ENCODE data around the gene PRPF38A.

The PRPF38A gene

DNA sequence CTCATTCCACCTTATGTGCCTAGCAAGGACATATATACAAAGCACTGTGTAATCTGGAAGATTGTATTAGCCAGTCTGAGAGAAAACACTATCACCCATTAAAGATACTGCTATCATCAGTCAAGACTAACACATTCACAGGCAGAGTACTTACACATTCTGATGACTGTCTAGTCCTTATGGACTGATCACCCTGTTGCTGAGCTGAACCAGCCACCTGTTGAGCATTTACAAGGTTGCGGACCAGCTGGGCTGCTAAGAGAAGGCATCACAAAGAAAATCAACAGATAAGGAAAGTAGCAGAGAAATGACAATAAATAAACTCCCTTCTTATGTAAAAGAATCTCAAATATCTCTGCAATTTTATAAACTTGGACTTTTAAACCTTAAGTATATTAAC lies 30.8 kb downstream of the PRPF38A start:
- H3K4me3 ChIP-seq (ENCODE audit: low read depth, low read length), result no peak overlapping the region
- TF ChIP-seq CTCF (IDR thresholded peaks at IDR 0.05; ENCODE audit: insufficient read depth, low read length, missing control alignments), result no peak
- DNase-seq (ENCODE audit: low read depth, low spot score), result no peak
- CTCF ChIA-PET, result no interaction called here
- POLR2A ChIA-PET, result no interaction called here

DNA sequence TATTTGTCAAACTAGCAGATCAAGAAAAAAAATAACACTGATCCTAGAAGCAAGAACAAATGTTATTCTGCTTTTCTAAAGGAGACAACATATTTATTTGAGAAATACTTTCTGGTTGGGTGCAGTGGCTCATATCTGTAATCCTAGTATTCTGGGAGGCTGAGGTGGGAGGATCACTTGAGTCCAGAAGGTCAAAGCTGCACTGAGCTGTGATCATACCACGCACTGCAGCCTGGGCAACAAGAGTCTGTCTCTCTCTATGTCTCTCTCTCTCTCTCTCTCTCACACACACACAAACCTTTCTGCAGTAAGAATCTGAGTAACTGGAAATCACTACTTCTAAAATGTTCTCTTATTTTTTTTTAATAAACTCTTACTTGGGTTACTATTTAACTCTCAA lies 31.2 kb downstream of the PRPF38A start:
- no peak for TF ChIP-seq CTCF (IDR thresholded peaks at IDR 0.05; ENCODE audit: insufficient read depth, low read length, missing control alignments)
- ChIA-PET POLR2A (no interaction called here), CTCF (no interaction called here)
- no peak overlapping the region for H3K4me3 ChIP-seq (ENCODE audit: low read depth, low read length)
- DNase-seq (ENCODE audit: low read depth, low spot score), result no peak

DNA sequence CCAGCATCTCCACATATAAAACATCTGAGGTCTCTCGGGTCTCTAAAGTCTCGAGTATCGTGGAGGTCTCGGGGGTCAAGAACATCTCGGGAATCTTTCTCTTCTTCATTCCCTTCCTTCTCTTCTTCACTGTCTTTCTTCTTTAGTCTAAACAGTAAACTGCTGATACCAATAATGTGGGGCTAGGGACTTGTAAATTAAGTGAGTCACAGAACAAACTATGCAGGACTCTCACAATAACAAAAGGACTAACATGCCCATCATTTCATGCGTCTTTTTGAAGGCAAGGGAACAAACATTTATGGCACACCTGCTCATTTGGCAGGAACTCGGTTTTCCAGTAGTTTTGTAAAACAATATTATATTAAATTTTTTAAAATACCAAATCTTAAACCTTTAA lies 32.4 kb downstream of the PRPF38A start:
- H3K4me3 ChIP-seq (ENCODE audit: low read depth, low read length), result no peak overlapping the region
- ChIA-PET POLR2A (no interaction called here), CTCF (no interaction called here)
- no peak for TF ChIP-seq CTCF (IDR thresholded peaks at IDR 0.05; ENCODE audit: insufficient read depth, low read length, missing control alignments)
- no peak for DNase-seq (ENCODE audit: low read depth, low spot score)

DNA sequence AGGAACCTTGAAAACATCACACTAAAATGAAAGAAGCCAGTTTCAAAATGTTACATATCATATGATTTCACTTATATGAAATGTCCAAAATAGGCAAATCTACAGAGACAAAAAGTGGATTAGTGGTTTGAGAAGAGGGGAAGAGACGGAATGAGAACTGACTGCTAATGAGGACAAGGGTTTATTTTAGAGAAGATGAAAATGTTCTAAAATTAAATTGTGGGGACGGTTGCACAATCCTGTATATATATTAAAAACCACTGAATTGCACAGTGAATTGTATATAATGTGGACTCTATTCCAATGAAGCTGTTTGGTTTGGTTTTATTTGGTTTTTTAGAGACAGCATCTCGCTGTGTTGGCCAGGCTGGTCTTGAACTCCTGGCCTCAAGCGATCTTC lies 35.6 kb downstream of the PRPF38A start:
- no peak for TF ChIP-seq CTCF (IDR thresholded peaks at IDR 0.05; ENCODE audit: insufficient read depth, low read length, missing control alignments)
- CTCF ChIA-PET, result interaction anchor here (1.2 to 1.5 kb wide), 2 partner anchors 16 to 247 kb away, joined by 4 read pairs; no protein-coding TSS in a partner anchor
- DNase-seq (ENCODE audit: low read depth, low spot score), result no peak
- no peak overlapping the region for H3K4me3 ChIP-seq (ENCODE audit: low read depth, low read length)
- POLR2A ChIA-PET, result no interaction called here

GRCh38 chr1:52444463-52444862 lies 40.1 kb downstream of the PRPF38A start:
- TF ChIP-seq CTCF (IDR thresholded peaks at IDR 0.05; ENCODE audit: insufficient read depth, low read length, missing control alignments), result no peak
- no peak overlapping the region for H3K4me3 ChIP-seq (ENCODE audit: low read depth, low read length)
- CTCF ChIA-PET, result no interaction called here
- no peak for DNase-seq (ENCODE audit: low read depth, low spot score)
- POLR2A ChIA-PET, result no interaction called here

DNA sequence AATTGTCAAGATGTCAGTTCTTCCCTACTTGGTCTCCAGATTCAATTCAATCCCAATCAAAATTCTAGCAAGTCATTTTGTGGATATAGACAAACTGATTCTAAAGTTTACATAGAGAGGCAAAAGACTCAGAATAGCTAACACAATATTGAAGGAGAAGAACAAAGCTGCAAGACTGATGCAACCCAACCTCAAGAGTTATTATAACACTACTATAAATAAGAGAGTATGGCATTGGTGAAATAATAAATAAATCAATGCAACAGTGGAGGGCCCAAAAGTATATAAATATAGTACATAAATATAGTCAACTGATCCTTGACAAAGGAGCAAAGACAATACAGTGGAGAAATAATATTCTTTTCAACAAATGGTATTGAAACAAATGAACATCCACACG lies 49.7 kb downstream of the PRPF38A start:
- no peak for DNase-seq (ENCODE audit: low read depth, low spot score)
- H3K4me3 ChIP-seq (ENCODE audit: low read depth, low read length), result no peak overlapping the region
- ChIA-PET CTCF (no interaction called here), POLR2A (no interaction called here)
- no peak for TF ChIP-seq CTCF (IDR thresholded peaks at IDR 0.05; ENCODE audit: insufficient read depth, low read length, missing control alignments)

All from AG04449 (cell line).